HCT116 (cell line): ENCODE data around the gene YTHDF1. TPM values are rescaled to one million over a fixed set of nuclear protein-coding genes. Genes with fewer than 3 reads are reported as not detected.

Source experiments
- ATAC-seq: fragments of 200-7000 bp; cut with Tn5 transposase; 2 replicates; pipeline ENCODE4 v1.9.1; 2020; ENCODE audit warnings: mild to moderate bottlenecking, moderate library complexity
- BruUV-seq: library from RNA; stranded (reverse); fragments of 400-500 nt; replicated peaks from 2 replicates; lab custom pipeline; 2021; lab: Mats Ljungman, UMichigan
- CTCF ChIA-PET: fragments of 300-600 bp; sonication (Branson Sonifier 250); formaldehyde crosslinking; loops from one replicate; lab custom pipeline; 2021; ENCODE audit warnings: antibody characterized with exemption; lab: Charles Lee
- POLR2A ChIA-PET: fragments of 300-600, 350-600 bp; sonication (Branson Sonifier 250); formaldehyde crosslinking; loops from one replicate; lab custom pipeline; 2021; ENCODE audit warnings: antibody characterized with exemption; lab: Charles Lee
- RAD21 ChIA-PET, 2 experiments: fragments of 300-600 bp; sonication (Branson Sonifier 250); formaldehyde crosslinking; loops; one replicate each; lab custom pipeline; 2023; ENCODE audit warnings: low total read pairs in 2 of 2; ENCODE audit not compliant: uncharacterized antibody in 2 of 2, unreplicated experiment in 2 of 2, low non-redundant PET in 1 of 2; lab: Charles Lee
- DNase-seq: peaks from one replicate; pipeline ENCODE4 v3.0.0-alpha.2; 2010; ENCODE audit warnings: low read depth, low spot score
- H2AFZ ChIP-seq: fragments of 200-600 bp; shearing (Covaris generic), sonication (generic); 2 replicates; pipeline ENCODE4 v1.6.1; 2017; ENCODE audit warnings: low read depth, mixed run types, mixed read lengths, antibody characterized with exemption, low read length; ENCODE audit not compliant: poor library complexity, severe bottlenecking
- H3K27ac ChIP-seq: 2 replicates; pipeline ENCODE4 v1.5.1; 2012; ENCODE audit warnings: low read depth, low read length
- H3K27me3 ChIP-seq: fragments of 200-600 bp; sonication (generic); 2 replicates; pipeline ENCODE4 v1.6.1; 2016; ENCODE audit warnings: mixed run types, low read length, mixed read lengths; ENCODE audit not compliant: insufficient read depth
- H3K36me3 ChIP-seq, 2 experiments: fragments of 200-500 bp in 1 of 2; fragments of 200-600 bp in 1 of 2; sonication (Bioruptor generic) in 1 of 2; sonication (generic) in 1 of 2; 2 replicates each; pipeline versions ENCODE4 v1.5.1 to v1.6.1; 2014 to 2016; ENCODE audit warnings: low read length in 2 of 2, inconsistent platforms in 1 of 2, mixed read lengths in 1 of 2, mixed run types in 1 of 2; ENCODE audit not compliant: insufficient read depth in 2 of 2, control insufficient read depth in 1 of 2
- H3K4me1 ChIP-seq, 2 experiments: fragments of 200-600 bp in 1 of 2; sonication (generic) in 1 of 2; 2 replicates each; pipeline versions ENCODE4 v1.5.1 to v1.6.1; 2012 to 2017; ENCODE audit warnings: low read length in 2 of 2, inconsistent platforms in 1 of 2, mild to moderate bottlenecking in 1 of 2, mixed read lengths in 1 of 2, mixed run types in 1 of 2, moderate library complexity in 1 of 2; ENCODE audit not compliant: insufficient read depth in 2 of 2, control insufficient read depth in 1 of 2
- H3K4me2 ChIP-seq: fragments of 200-600 bp; sonication (generic); 2 replicates; pipeline ENCODE4 v1.6.1; 2017; ENCODE audit warnings: mixed run types, low read length, mixed read lengths
- H3K4me3 ChIP-seq, 2 experiments: fragments of 200-600 bp in 1 of 2; sonication (generic) in 1 of 2; replicated peaks in 1 of 2; 2 replicates each; pipeline ENCODE4 v1.5.1; 2011 to 2016; ENCODE audit warnings: low read length in 2 of 2, control low read depth in 1 of 2, low read depth in 1 of 2, mild to moderate bottlenecking in 1 of 2, mixed read lengths in 1 of 2, mixed run types in 1 of 2
- H3K79me2 ChIP-seq: fragments of 200-600 bp; sonication (generic); 2 replicates; pipeline ENCODE4 v1.6.1; 2017; ENCODE audit warnings: mild to moderate bottlenecking, mixed run types, low read length, moderate library complexity, mixed read lengths; ENCODE audit not compliant: insufficient read depth
- H3K9ac ChIP-seq: fragments of 200-600 bp; sonication (generic); 2 replicates; pipeline ENCODE4 v1.6.1; 2016; ENCODE audit warnings: low read length, mixed read lengths
- H3K9me2 ChIP-seq: fragments of 200-600 bp; sonication (generic), shearing (Covaris generic); 2 replicates; pipeline ENCODE4 v1.6.1; 2017; ENCODE audit warnings: mixed run types, mild to moderate bottlenecking, moderate library complexity; ENCODE audit not compliant: insufficient read depth
- H3K9me3 ChIP-seq, 2 experiments: fragments of 200-500 bp in 1 of 2; fragments of 200-600 bp in 1 of 2; sonication (Bioruptor generic) in 1 of 2; sonication (generic) in 1 of 2; 2 replicates each; pipeline ENCODE4 v1.6.1; 2014 to 2017; ENCODE audit warnings: low read length in 2 of 2, mixed read lengths in 2 of 2, inconsistent platforms in 1 of 2, low read depth in 1 of 2, mild to moderate bottlenecking in 1 of 2, mixed run types in 1 of 2, moderate library complexity in 1 of 2; ENCODE audit not compliant: control insufficient read depth in 1 of 2, insufficient read depth in 1 of 2
- H4K20me1 ChIP-seq: fragments of 200-600 bp; sonication (generic), shearing (Covaris generic); 2 replicates; pipeline ENCODE4 v1.6.1; 2017; ENCODE audit warnings: mixed run types, mild to moderate bottlenecking, moderate library complexity; ENCODE audit not compliant: insufficient read depth
- CBX3 ChIP-seq: IDR thresholded peaks from 2 replicates; pipeline ENCODE4 v1.6.1; 2012; ENCODE audit warnings: low read depth
- CEBPB ChIP-seq: IDR thresholded peaks from 2 replicates; pipeline ENCODE4 v1.6.1; 2012; ENCODE audit warnings: low read depth
- EGR1 ChIP-seq: IDR thresholded peaks from 2 replicates; pipeline ENCODE4 v1.6.1; 2012; ENCODE audit warnings: low read depth
- EZH2 ChIP-seq: fragments of 200-600 bp; sonication (generic); IDR thresholded peaks from 2 replicates; pipeline ENCODE4 v1.6.1; 2017; ENCODE audit warnings: antibody characterized with exemption, mixed run types
- EZH2phosphoT487 ChIP-seq: fragments of 200-600 bp; IDR thresholded peaks from 2 replicates; pipeline ENCODE4 v1.6.1; 2018; ENCODE audit warnings: antibody characterized with exemption, borderline replicate concordance
- FOSL1 ChIP-seq: IDR thresholded peaks from 2 replicates; pipeline ENCODE4 v1.6.1; 2012; ENCODE audit warnings: low read depth
- JUND ChIP-seq: IDR thresholded peaks from 2 replicates; pipeline ENCODE4 v1.6.1; 2012
- MAX ChIP-seq: IDR thresholded peaks from 2 replicates; pipeline ENCODE4 v1.6.1; 2012
- POLR2A ChIP-seq: IDR thresholded peaks from 2 replicates; pipeline ENCODE4 v1.7.0; 2011; ENCODE audit warnings: borderline replicate concordance; ENCODE audit not compliant: insufficient read depth, insufficient read length; ENCODE audit errors: extremely low read depth
- POLR2AphosphoS5 ChIP-seq: IDR thresholded peaks from 2 replicates; pipeline ENCODE4 v1.6.1; 2011; ENCODE audit warnings: mild to moderate bottlenecking, low read depth, low read length, moderate library complexity
- RAD21 ChIP-seq: IDR thresholded peaks from 2 replicates; pipeline ENCODE4 v1.6.1; 2012; ENCODE audit warnings: low read depth, mild to moderate bottlenecking
- SIN3A ChIP-seq: IDR thresholded peaks from 2 replicates; pipeline ENCODE4 v1.6.1; 2012; ENCODE audit warnings: low read depth
- SP1 ChIP-seq: IDR thresholded peaks from 2 replicates; pipeline ENCODE4 v1.6.1; 2012; ENCODE audit warnings: low read depth
- SRF ChIP-seq: IDR thresholded peaks from 2 replicates; pipeline ENCODE4 v1.6.1; 2012; ENCODE audit warnings: low read depth
- TCF7L2 ChIP-seq: IDR thresholded peaks from 2 replicates; pipeline ENCODE4 v1.7.0; 2011; ENCODE audit warnings: borderline replicate concordance, inconsistent platforms; ENCODE audit not compliant: insufficient read depth, insufficient read length; ENCODE audit errors: extremely low read depth
- YY1 ChIP-seq: IDR thresholded peaks from 2 replicates; pipeline ENCODE4 v1.6.1; 2011; ENCODE audit warnings: low read length, low read depth, moderate library complexity, mild to moderate bottlenecking; ENCODE audit not compliant: insufficient replicate concordance; ENCODE audit errors: extremely low read depth
- ZBTB33 ChIP-seq: IDR thresholded peaks from 2 replicates; pipeline ENCODE4 v1.6.1; 2011; ENCODE audit warnings: mild to moderate bottlenecking, low read length, moderate library complexity; ENCODE audit not compliant: insufficient replicate concordance; ENCODE audit errors: extremely low read depth
- ZFX ChIP-seq: fragments of 450-650 bp; IDR thresholded peaks from 2 replicates; pipeline ENCODE4 v1.6.1; 2017
- ZNF274 ChIP-seq: fragments of 200-500 bp; sonication (Bioruptor generic); IDR thresholded peaks from 2 replicates; pipeline ENCODE4 v1.6.1; 2014; ENCODE audit warnings: mild to moderate bottlenecking, low read depth, low read length, inconsistent platforms
- intact Hi-C: fragments of 100-400 bp; cut with micrococcal nuclease; formaldehyde crosslinking; loops from 2 replicates; pipeline ENCODE4 v1.10.0; 2022
- total RNA-seq: library from RNA; stranded (reverse); gene quantifications from one replicate; pipeline ENCODE4 v1.2.1, GENCODE V29; 2021; ENCODE audit not compliant: unreplicated experiment
- TF ChIP-seq, protein P1 (sequence below): IDR thresholded peaks from 2 replicates; pipeline ENCODE4 v1.6.1; 2012

The YTHDF1 gene
- total RNA-seq, 1 experiment from 2014 or later: 42.8 TPM

- CTCF ChIA-PET: interaction anchor here (1.8 kb wide), 1 partner anchor 26 kb away, joined by 5 read pairs; no protein-coding TSS in a partner anchor
- Histone ChIP-seq H2AFZ (no peak overlapping the region), H3K27ac (no peak overlapping the region), H3K9me2 (no peaks in the 10 kb centered on the region), H3K9ac (no peak overlapping the region), H3K27me3 (no peaks in the 10 kb centered on the region), H3K9me3 (no peaks in the 10 kb centered on the region), H3K36me3 (peaks cover 7 to 29% of the 10 kb centered on the region in 2 experiments; a peak in 3 of 4 replicates), H3K4me3 (no peak overlapping the region), H4K20me1 (peaks cover 21% of the 10 kb centered on the region; the same call in 1 of the 2 replicates), H3K4me2 (no peak overlapping the region), H3K79me2 (peaks cover 73% of the 10 kb centered on the region), H3K4me1 (peaks cover 0 to 2% of the 10 kb centered on the region in 2 experiments; a peak in 2 of 4 replicates)
- intact Hi-C loops: no loop called here
- RAD21 ChIA-PET: no interaction called here
- no peak for DNase-seq
- no TSS peak for BruUV-seq
- TF ChIP-seq TCF7L2 (no peak), ZFX (no peak), POLR2AphosphoS5 (no peak), ZBTB33 (no peak), JUND (no peak), CBX3 (no peak), EGR1 (no peak), POLR2A (no peak), SRF (no peak), YY1 (no peak), MAX (no peak), FOSL1 (no peak), CEBPB (no peak), EZH2 (no peak), SIN3A (no peak), EZH2phosphoT487 (no peak), SP1 (no peak), RAD21 (no peak), ZNF274 (no peak)
- TF ChIP-seq, protein P1, sequence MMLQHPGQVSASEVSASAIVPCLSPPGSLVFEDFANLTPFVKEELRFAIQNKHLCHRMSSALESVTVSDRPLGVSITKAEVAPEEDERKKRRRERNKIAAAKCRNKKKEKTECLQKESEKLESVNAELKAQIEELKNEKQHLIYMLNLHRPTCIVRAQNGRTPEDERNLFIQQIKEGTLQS: no peak
- POLR2A ChIA-PET: no interaction called here
- peak; percentile 40; the same call in 1 of the 2 replicates for ATAC-seq
These were observed 19.0 kb downstream of the YTHDF1 start for GRCh38 chr20:63196768-63197470.
